Smooth muscle cell (in vitro differentiated cells): ENCODE measurements around the gene KRTAP4-5. TPM values are rescaled to one million over a fixed set of nuclear protein-coding genes. Genes with fewer than 3 reads are reported as not detected.
A peak's percentile ranks its signal among the peaks of the same experiment; 100 is the strongest.
"Not testable (repeated sequence)": the region's sequence is repeated elsewhere in the genome, so short reads cannot be mapped to it uniquely, and the experiment has no call there.

Source experiments
- DNase-seq: peaks from one replicate; lab custom pipeline; 2025; ENCODE audit not compliant: unreplicated experiment; lab: John Stamatoyannopoulos, UW
- H2AFZ ChIP-seq: fragments of 200-600 bp; sonication (generic); 2 replicates; pipeline ENCODE4 v1.6.0; 2016; ENCODE audit warnings: antibody characterized with exemption, low read depth, mild to moderate bottlenecking
- H3F3A ChIP-seq: fragments of 200-600 bp; sonication (generic); 2 replicates; pipeline ENCODE4 v1.6.0; 2017; ENCODE audit warnings: antibody characterized with exemption, low read depth
- H3K27ac ChIP-seq: fragments of 200-600 bp; sonication (generic); 2 replicates; pipeline ENCODE4 v1.5.1; 2016; ENCODE audit warnings: low read depth, mild to moderate bottlenecking
- H3K27me3 ChIP-seq: fragments of 200-600 bp; sonication (generic); 2 replicates; pipeline ENCODE4 v1.6.1; 2016; ENCODE audit warnings: low read depth, mild to moderate bottlenecking
- H3K36me3 ChIP-seq: fragments of 200-600 bp; sonication (generic); 2 replicates; pipeline ENCODE4 v1.5.1; 2016; ENCODE audit warnings: low read depth
- H3K4me1 ChIP-seq: fragments of 200-600 bp; sonication (generic); 2 replicates; pipeline ENCODE4 v1.5.1; 2016; ENCODE audit warnings: low read depth
- H3K4me2 ChIP-seq: fragments of 200-600 bp; sonication (generic); 2 replicates; pipeline ENCODE4 v1.6.0; 2016; ENCODE audit warnings: mild to moderate bottlenecking
- H3K4me3 ChIP-seq: fragments of 200-600 bp; sonication (generic); 2 replicates; pipeline ENCODE4 v1.5.1; 2016; ENCODE audit warnings: mild to moderate bottlenecking
- H3K79me2 ChIP-seq: fragments of 200-600 bp; sonication (generic); 2 replicates; pipeline ENCODE4 v1.6.0; 2016; ENCODE audit warnings: low read depth, mild to moderate bottlenecking
- H3K9ac ChIP-seq: fragments of 200-600 bp; sonication (generic); 2 replicates; pipeline ENCODE4 v1.6.0; 2016; ENCODE audit warnings: low read depth
- H3K9me3 ChIP-seq: fragments of 200-600 bp; sonication (generic); replicated peaks from 2 replicates; pipeline ENCODE4 v1.5.1; 2016; ENCODE audit warnings: low read depth
- H4K20me1 ChIP-seq: fragments of 200-600 bp; sonication (generic); 2 replicates; pipeline ENCODE4 v1.6.0; 2016; ENCODE audit warnings: low read depth
- WGBS: methylation state at CpG from one replicate; pipeline ENCODE4 v1.1.7; 2016; ENCODE audit warnings: low lambda C conversion rate; 5-methylcytosine and 5-hydroxymethylcytosine counted together
- polyA plus RNA-seq: library from polyadenylated mRNA; unstranded; fragments of >200 nt; fragmentation: Nextera tagmentation; extraction: Ambion mirVana; gene quantifications from 2 replicates; pipeline ENCODE4 v1.2.1, GENCODE V29; 2016
- total RNA-seq: library from RNA; depleted of rRNA; stranded (reverse); fragments of >200 nt; gene quantifications from 2 replicates; pipeline ENCODE4 v1.2.3, GENCODE V29; 2014
- TF ChIP-seq, protein P1 (sequence below): fragments of 200-600 bp; sonication (generic); IDR thresholded peaks from 2 replicates; pipeline ENCODE4 v1.5.1; 2017; ENCODE audit warnings: borderline replicate concordance, mild to moderate bottlenecking, antibody characterized with exemption; ENCODE audit not compliant: insufficient read depth, poor library complexity, severe bottlenecking

Gene KRTAP4-5
- total and polyA plus RNA-seq, 2 experiments from 2014 or later = not detected

DNA sequence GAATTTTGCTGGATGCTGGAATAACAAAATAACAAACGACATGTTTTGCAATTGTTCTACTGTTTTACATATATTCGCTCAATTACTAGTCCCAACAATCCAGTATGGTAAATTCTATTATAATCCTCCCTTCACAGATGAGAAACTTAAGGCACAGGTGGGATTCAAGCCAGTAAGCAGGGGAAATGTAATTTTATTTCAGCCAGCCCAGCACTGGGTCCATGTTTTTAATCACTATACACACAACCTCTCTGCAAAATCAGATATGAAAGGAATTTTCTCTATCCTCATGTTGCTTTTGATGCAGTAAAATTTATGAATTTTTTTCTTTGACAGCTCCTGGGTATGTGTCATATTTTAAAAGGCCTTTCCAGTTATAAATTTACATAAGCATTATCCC lies 4.4 kb downstream of the KRTAP4-5 start:
- DNase-seq = no peak
- Histone ChIP-seq H3K79me2 (no peaks in the 10 kb centered on the region), H4K20me1 (no peaks in the 10 kb centered on the region), H3K27ac (no peak overlapping the region), H2AFZ (no peak overlapping the region), H3K36me3 (no peaks in the 10 kb centered on the region), H3K4me1 (no peaks in the 10 kb centered on the region), H3F3A (no peaks in the 10 kb centered on the region), H3K9me3 (no peaks in the 10 kb centered on the region), H3K4me3 (no peak overlapping the region), H3K27me3 (no peaks in the 10 kb centered on the region), H3K4me2 (no peak overlapping the region), H3K9ac (no peak overlapping the region)
- TF ChIP-seq, protein P1, sequence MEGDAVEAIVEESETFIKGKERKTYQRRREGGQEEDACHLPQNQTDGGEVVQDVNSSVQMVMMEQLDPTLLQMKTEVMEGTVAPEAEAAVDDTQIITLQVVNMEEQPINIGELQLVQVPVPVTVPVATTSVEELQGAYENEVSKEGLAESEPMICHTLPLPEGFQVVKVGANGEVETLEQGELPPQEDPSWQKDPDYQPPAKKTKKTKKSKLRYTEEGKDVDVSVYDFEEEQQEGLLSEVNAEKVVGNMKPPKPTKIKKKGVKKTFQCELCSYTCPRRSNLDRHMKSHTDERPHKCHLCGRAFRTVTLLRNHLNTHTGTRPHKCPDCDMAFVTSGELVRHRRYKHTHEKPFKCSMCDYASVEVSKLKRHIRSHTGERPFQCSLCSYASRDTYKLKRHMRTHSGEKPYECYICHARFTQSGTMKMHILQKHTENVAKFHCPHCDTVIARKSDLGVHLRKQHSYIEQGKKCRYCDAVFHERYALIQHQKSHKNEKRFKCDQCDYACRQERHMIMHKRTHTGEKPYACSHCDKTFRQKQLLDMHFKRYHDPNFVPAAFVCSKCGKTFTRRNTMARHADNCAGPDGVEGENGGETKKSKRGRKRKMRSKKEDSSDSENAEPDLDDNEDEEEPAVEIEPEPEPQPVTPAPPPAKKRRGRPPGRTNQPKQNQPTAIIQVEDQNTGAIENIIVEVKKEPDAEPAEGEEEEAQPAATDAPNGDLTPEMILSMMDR = no peak
- WGBS = 89% methylated on average over 2 of the region's 2 CpGs

DNA sequence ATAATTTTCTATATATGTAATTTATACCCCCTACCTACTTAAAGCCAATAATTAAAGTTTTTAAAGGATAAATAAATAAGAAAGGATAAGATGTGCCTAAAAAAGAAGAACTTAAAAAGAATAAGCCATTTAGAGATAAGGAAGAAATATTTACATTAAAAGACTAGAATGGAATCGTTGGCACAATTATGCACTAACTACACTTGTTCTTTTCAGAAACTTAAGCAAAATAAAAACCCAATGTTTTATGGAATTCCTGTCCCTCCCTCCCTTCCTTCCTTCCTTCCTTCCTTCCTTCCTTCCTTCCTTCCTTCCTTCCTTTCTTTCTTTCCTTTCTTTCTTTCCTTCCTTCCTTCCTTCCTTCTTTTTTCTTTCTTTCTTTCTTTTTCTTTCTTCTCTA lies 4.8 kb downstream of the KRTAP4-5 start:
- WGBS = 100% methylated on average over 1 of the region's 1 CpG
- Histone ChIP-seq H4K20me1 (no peaks in the 10 kb centered on the region), H3K27me3 (no peaks in the 10 kb centered on the region), H3K79me2 (no peaks in the 10 kb centered on the region), H2AFZ (no peak overlapping the region), H3K9ac (no peak overlapping the region), H3K4me1 (no peaks in the 10 kb centered on the region), H3F3A (no peaks in the 10 kb centered on the region), H3K4me2 (no peak overlapping the region), H3K9me3 (no peaks in the 10 kb centered on the region), H3K27ac (no peak overlapping the region), H3K36me3 (no peaks in the 10 kb centered on the region), H3K4me3 (no peak overlapping the region)
- TF ChIP-seq, protein P1 = no peak
- no peak for DNase-seq

DNA sequence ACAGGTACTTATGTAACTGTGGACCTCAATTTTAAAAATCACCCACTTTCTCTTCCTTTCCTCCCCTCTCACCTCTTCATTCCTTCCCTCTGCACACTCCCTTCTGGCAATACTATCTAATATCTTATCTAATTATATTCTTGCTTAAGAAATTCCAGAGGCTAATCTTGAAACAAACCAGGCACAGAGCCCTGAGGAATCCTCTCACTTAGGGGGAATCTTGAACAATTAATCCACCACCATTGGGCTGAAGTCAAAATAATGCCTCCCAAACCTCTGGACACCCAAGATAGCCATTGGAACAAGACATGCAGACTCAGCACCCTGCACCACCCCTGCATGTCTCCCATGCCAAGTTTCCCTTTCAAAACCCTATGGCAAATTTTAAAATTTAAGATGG lies 8.3 kb downstream of the KRTAP4-5 start:
- Histone ChIP-seq H3K9me3 (peaks cover 3% of the 10 kb centered on the region), H3K4me1 (no peaks in the 10 kb centered on the region), H3K4me2 (no peak overlapping the region), H3K79me2 (no peaks in the 10 kb centered on the region), H2AFZ (no peak overlapping the region), H3K4me3 (no peak overlapping the region), H3F3A (no peaks in the 10 kb centered on the region), H4K20me1 (no peaks in the 10 kb centered on the region), H3K27me3 (no peaks in the 10 kb centered on the region), H3K27ac (peak overlapping the region; percentile 25), H3K9ac (no peak overlapping the region), H3K36me3 (no peaks in the 10 kb centered on the region)
- no peak for DNase-seq
- TF ChIP-seq, protein P1 = no peak

- Histone ChIP-seq H3K36me3 (no peaks in the 10 kb centered on the region), H3K9ac (no peak within 1 kb of the TSS), H4K20me1 (no peaks in the 10 kb centered on the region), H3F3A (no peaks in the 10 kb centered on the region), H3K9me3 (peaks cover 3% of the 10 kb centered on the region), H3K27ac (peak within 1 kb of the TSS; percentile 25), H3K4me2 (no peak within 1 kb of the TSS), H3K27me3 (no peaks in the 10 kb centered on the region), H3K79me2 (no peaks in the 10 kb centered on the region), H2AFZ (no peak within 1 kb of the TSS), H3K4me3 (no peak within 1 kb of the TSS), H3K4me1 (no peaks in the 10 kb centered on the region)
- 88% methylated on average over 6 of the region's 6 CpGs for WGBS
- DNase-seq = no peak
- TF ChIP-seq, protein P1 = no peak
Measured at GRCh38 chr17:41140360-41141131, 9.1 kb downstream of the KRTAP4-5 start, which contains the start of gene KRTAP4-6. Gene KRTAP4-6, minus strand, starts transcription at chr17:41140544. Its CDS starts 57 bp downstream, at chr17:41140487.

DNA sequence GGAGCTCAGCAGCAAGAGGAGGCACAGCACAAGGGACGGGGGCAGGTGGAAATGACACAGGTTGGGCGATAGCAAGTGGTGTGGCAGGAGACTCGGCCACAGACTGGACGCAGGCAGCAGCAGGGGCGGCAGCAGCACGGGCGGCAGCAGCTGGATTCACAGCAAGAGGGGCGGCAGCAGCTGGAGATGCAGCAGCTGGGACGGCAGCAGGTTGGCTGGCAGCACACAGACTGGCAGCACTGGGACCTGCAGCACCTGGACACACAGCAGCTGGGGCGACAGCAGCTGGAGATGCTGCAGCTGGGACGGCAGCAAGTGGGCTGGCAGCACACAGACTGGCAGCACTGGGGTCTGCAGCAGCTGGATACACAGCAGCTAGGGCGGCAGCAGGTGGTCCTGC lies 9.8 kb downstream of the KRTAP4-5 start:
- DNase-seq, H3F3A ChIP-seq, H3K4me1 ChIP-seq, H3K79me2 ChIP-seq, H3K27ac ChIP-seq, H3K27me3 ChIP-seq, H2AFZ ChIP-seq, H3K36me3 ChIP-seq, H3K4me3 ChIP-seq, H4K20me1 ChIP-seq, H3K4me2 ChIP-seq, H3K9me3 ChIP-seq, H3K9ac ChIP-seq: not testable (repeated sequence)
- 91% methylated on average over 11 of the region's 12 CpGs for WGBS
